ENCODE data around the gene NEDD4L. TPM values are rescaled to one million over a fixed set of nuclear protein-coding genes. Genes with fewer than 3 reads are reported as not detected.

The NEDD4L gene
- total RNA-seq, 2 experiments from 2014 or later, result 11.2 to 13.7 TPM

DNA sequence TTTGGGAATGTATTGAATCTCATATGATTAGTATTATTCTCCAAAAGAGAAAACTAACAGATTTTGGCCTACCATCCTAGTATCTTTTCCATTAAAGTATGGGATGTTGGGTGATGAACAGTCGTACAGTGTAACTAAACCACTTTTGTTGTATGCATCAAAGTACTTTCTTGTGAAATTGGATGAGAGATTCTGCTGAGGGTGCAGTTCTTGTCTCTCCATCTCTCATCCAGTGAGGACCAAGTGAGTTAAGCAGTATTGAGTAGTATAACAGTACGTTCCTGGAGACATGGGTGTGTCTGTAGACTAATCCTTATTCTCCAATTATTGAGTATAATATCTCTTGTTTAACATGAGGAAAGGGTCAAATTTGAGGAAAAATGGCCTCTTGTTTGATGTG is 209.3 kb downstream of the NEDD4L start:
- Mint-ChIP-seq H3K36me3 (ENCODE audit: low read depth) (no peaks in the 10 kb centered on the region), H3K27me3 (no peaks in the 10 kb centered on the region), H3K27ac (no peak overlapping the region), H3K9me3 (no peaks in the 10 kb centered on the region), H3K4me3 (no peak overlapping the region), H3K4me1 (ENCODE audit: low read depth) (no peaks in the 10 kb centered on the region)
- CTCF ChIA-PET, result no interaction called here
- ATAC-seq (ENCODE audit: poor library complexity) (no peak), DNase-seq (no peak)
- Histone ChIP-seq H3K9me3 (ENCODE audit: control insufficient read depth in 1 of 2, insufficient read depth in 1 of 2, low read length in 2 of 2) (no peaks in the 10 kb centered on the region), H3K4me1 (ENCODE audit: insufficient read depth, low read length) (no peaks in the 10 kb centered on the region), H3K27me3 (ENCODE audit: control insufficient read depth in 1 of 2, insufficient read depth in 2 of 2, low read length in 2 of 2) (no peaks in the 10 kb centered on the region), H3K27ac (ENCODE audit: low read depth in 1 of 2, low read length in 2 of 2) (no peak overlapping the region), H3K4me3 (ENCODE audit: low read length) (no peak overlapping the region), H3K36me3 (ENCODE audit: insufficient read depth, low read length) (no peaks in the 10 kb centered on the region)
- POLR2A ChIA-PET, result no interaction called here
- intact Hi-C loops (cut with DNase I, micrococcal nuclease), result no loop called here
- TF ChIP-seq, protein P1, sequence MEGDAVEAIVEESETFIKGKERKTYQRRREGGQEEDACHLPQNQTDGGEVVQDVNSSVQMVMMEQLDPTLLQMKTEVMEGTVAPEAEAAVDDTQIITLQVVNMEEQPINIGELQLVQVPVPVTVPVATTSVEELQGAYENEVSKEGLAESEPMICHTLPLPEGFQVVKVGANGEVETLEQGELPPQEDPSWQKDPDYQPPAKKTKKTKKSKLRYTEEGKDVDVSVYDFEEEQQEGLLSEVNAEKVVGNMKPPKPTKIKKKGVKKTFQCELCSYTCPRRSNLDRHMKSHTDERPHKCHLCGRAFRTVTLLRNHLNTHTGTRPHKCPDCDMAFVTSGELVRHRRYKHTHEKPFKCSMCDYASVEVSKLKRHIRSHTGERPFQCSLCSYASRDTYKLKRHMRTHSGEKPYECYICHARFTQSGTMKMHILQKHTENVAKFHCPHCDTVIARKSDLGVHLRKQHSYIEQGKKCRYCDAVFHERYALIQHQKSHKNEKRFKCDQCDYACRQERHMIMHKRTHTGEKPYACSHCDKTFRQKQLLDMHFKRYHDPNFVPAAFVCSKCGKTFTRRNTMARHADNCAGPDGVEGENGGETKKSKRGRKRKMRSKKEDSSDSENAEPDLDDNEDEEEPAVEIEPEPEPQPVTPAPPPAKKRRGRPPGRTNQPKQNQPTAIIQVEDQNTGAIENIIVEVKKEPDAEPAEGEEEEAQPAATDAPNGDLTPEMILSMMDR (IDR thresholded peaks at IDR 0.05), result no peak

DNA sequence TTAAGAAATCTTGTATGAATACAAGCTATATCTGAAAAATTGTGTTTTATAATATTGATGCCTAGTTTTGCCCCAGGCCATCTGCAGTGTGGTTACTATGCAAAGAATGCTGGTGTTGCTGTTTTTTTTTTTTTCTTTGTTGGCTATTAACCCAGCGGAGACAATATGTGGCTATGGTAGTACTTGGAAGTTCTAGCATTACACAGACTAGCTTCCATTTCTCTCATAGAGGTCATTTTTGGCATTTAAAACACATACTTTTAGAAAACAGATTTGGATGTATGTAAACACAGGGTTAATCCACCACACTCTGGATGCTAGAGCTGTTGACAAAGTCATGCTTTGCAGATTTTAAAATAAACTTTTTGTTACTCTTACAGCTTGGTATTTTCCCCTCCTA is 209.8 kb downstream of the NEDD4L start:
- ATAC-seq (ENCODE audit: poor library complexity) (no peak), DNase-seq (no peak)
- no peaks in the 10 kb centered on the region for H3K27me3 Mint-ChIP-seq
- no peak overlapping the region for H3K27ac Mint-ChIP-seq
- no peaks in the 10 kb centered on the region for H3K9me3 ChIP-seq (ENCODE audit: control insufficient read depth in 1 of 2, insufficient read depth in 1 of 2, low read length in 2 of 2)
- H3K27me3 ChIP-seq (ENCODE audit: control insufficient read depth in 1 of 2, insufficient read depth in 2 of 2, low read length in 2 of 2), result no peaks in the 10 kb centered on the region
- H3K36me3 ChIP-seq (ENCODE audit: insufficient read depth, low read length), result no peaks in the 10 kb centered on the region
- H3K9me3 Mint-ChIP-seq, result no peaks in the 10 kb centered on the region
- H3K4me1 Mint-ChIP-seq (ENCODE audit: low read depth), result no peaks in the 10 kb centered on the region
- H3K27ac ChIP-seq (ENCODE audit: low read depth in 1 of 2, low read length in 2 of 2), result no peak overlapping the region
- POLR2A ChIA-PET, result no interaction called here
- no peak overlapping the region for H3K4me3 Mint-ChIP-seq
- no peaks in the 10 kb centered on the region for H3K36me3 Mint-ChIP-seq (ENCODE audit: low read depth)
- CTCF ChIA-PET, result no interaction called here
- H3K4me3 ChIP-seq (ENCODE audit: low read length), result no peak overlapping the region
- no peaks in the 10 kb centered on the region for H3K4me1 ChIP-seq (ENCODE audit: insufficient read depth, low read length)
- intact Hi-C loops (cut with DNase I, micrococcal nuclease), result no loop called here
- TF ChIP-seq, protein P1 (IDR thresholded peaks at IDR 0.05), result no peak

DNA sequence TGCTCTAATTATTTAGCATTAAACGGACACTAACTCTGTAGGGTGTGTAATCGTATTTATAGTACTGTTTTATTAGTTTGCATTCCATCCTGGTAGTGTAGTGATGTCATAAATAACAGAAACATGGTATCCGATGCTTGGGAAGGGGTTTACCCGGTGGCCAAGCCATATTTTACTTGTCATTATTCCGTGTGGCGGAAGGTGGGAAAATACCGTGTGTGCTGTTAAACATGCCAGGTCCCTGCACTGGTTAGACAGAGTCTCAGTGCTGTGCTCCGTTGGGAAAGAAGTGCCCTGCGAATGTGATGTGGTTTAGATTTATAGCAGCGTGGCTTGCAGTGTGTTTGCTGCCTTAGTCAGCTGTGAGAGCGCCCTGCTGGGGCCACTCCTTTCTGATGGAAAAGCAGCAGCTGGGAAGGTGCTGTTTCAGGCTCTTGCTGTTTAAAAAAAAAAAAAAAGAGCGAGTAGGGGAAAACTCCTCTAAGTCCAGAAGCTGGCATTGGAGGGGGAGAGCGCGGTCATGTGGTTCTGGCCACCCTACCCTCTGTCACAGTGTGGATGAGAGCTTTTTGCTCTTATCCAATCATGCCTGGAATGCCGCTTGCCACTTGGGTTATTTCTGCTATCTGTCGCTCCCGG is 211.0 kb downstream of the NEDD4L start:
- Mint-ChIP-seq H3K4me3 (no peak overlapping the region), H3K9me3 (no peaks in the 10 kb centered on the region), H3K27ac (no peak overlapping the region), H3K4me1 (ENCODE audit: low read depth) (no peaks in the 10 kb centered on the region), H3K36me3 (ENCODE audit: low read depth) (no peaks in the 10 kb centered on the region), H3K27me3 (no peaks in the 10 kb centered on the region)
- ChIA-PET POLR2A (no interaction called here), CTCF (no interaction called here)
- Histone ChIP-seq H3K9me3 (ENCODE audit: control insufficient read depth in 1 of 2, insufficient read depth in 1 of 2, low read length in 2 of 2) (no peaks in the 10 kb centered on the region), H3K4me3 (ENCODE audit: low read length) (no peak overlapping the region), H3K4me1 (ENCODE audit: insufficient read depth, low read length) (no peaks in the 10 kb centered on the region), H3K27me3 (ENCODE audit: control insufficient read depth in 1 of 2, insufficient read depth in 2 of 2, low read length in 2 of 2) (no peaks in the 10 kb centered on the region), H3K27ac (ENCODE audit: low read depth in 1 of 2, low read length in 2 of 2) (no peak overlapping the region), H3K36me3 (ENCODE audit: insufficient read depth, low read length) (no peaks in the 10 kb centered on the region)
- ATAC-seq (ENCODE audit: poor library complexity) (no peak), DNase-seq (no peak)
- intact Hi-C loops (cut with DNase I, micrococcal nuclease), result no loop called here
- TF ChIP-seq, protein P1 (IDR thresholded peaks at IDR 0.05), result no peak

Data from CD4-positive, alpha-beta T cell (primary cell).